AG08395 (cell line): ENCODE measurements around the gene RBBP8NL.

Source experiments
- DNase-seq: peaks from one replicate; pipeline ENCODE4 v3.0.0; 2012; ENCODE audit warnings: mixed read lengths, low spot score

RBBP8NL gene

GRCh38 chr20:62407221-62407992, 19.9 kb downstream of the RBBP8NL start, which contains the start of gene CABLES2:
Gene CABLES2 (minus strand): TSS chr20:62407285. CDS start chr20:62407276, 9 bp downstream.
- DNase-seq = peak; percentile 96

- no peak for DNase-seq
Observed at GRCh38 chr20:62406635-62407176, 20.6 kb downstream of the RBBP8NL start.

- no peak for DNase-seq
Observed at GRCh38 chr20:62405981-62406513, 21.3 kb downstream of the RBBP8NL start.

- DNase-seq = peak; percentile 44
Observed at GRCh38 chr20:62405108-62405980, 22.0 kb downstream of the RBBP8NL start.

GRCh38 chr20:62404761-62405107, 22.6 kb downstream of the RBBP8NL start:
- no peak for DNase-seq

GRCh38 chr20:62404112-62404665, 23.1 kb downstream of the RBBP8NL start:
- DNase-seq = no peak

GRCh38 chr20:62403331-62403730, 24.0 kb downstream of the RBBP8NL start:
- no peak for DNase-seq

- DNase-seq = no peak
Observed at GRCh38 chr20:62402456-62403150, 24.7 kb downstream of the RBBP8NL start.

- DNase-seq = no peak
Observed at GRCh38 chr20:62401331-62401779, 26.0 kb downstream of the RBBP8NL start.

- DNase-seq = no peak
Observed at GRCh38 chr20:62400541-62400940, 26.8 kb downstream of the RBBP8NL start.

- DNase-seq = no peak
Observed at GRCh38 chr20:62400021-62400420, 27.3 kb downstream of the RBBP8NL start.

GRCh38 chr20:62398120-62398821, 29.1 kb downstream of the RBBP8NL start:
- DNase-seq = no peak

- DNase-seq = no peak
Observed at GRCh38 chr20:62396367-62397239, 30.7 kb downstream of the RBBP8NL start.

GRCh38 chr20:62395311-62396242, 31.8 kb downstream of the RBBP8NL start:
- DNase-seq = no peak

- DNase-seq = no peak
Observed at GRCh38 chr20:62394248-62395245, 32.8 kb downstream of the RBBP8NL start.

GRCh38 chr20:62393830-62394229, 33.5 kb downstream of the RBBP8NL start:
- DNase-seq = no peak

- DNase-seq = no peak
Observed at GRCh38 chr20:62393335-62393665, 34.0 kb downstream of the RBBP8NL start.
